ENCODE measurements around the gene TMEM238. TPM values are rescaled to one million over a fixed set of nuclear protein-coding genes. Genes with fewer than 3 reads are reported as not detected.
A peak's percentile ranks its signal among the peaks of the same experiment; 100 is the strongest.

Gene TMEM238
- total and polyA plus RNA-seq, 9 of the 15 experiments (the other 6 are each of a cell fraction or from before 2014, with no cell fraction given): 0.18 to 5.1 (median 1.3) TPM; not detected in 4

- TF ChIP-seq MGA (IDR thresholded peaks at IDR 0.05): peak; percentile 99
- TF ChIP-seq BRD9 (IDR thresholded peaks at IDR 0.05; ENCODE audit: low read depth, partially characterized antibody): no peak
- no peak for TF ChIP-seq IFI16 (CRISPR knock-in tag; IDR thresholded peaks at IDR 0.05)
- TF ChIP-seq ZSCAN32 (CRISPR knock-in tag; IDR thresholded peaks at IDR 0.05): no peak
- no peak for TF ChIP-seq MCM7 (IDR thresholded peaks at IDR 0.05)
- TF ChIP-seq THRA (IDR thresholded peaks at IDR 0.05): no peak
- peak; percentile 68 for TF ChIP-seq TEAD4 (IDR thresholded peaks at IDR 0.05; ENCODE audit: low read length)
- no peak for TF ChIP-seq TEAD4 (CRISPR knock-in tag; IDR thresholded peaks at IDR 0.05; ENCODE audit: borderline replicate concordance)
- TF ChIP-seq, protein P1, sequence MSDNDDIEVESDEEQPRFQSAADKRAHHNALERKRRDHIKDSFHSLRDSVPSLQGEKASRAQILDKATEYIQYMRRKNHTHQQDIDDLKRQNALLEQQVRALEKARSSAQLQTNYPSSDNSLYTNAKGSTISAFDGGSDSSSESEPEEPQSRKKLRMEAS (CRISPR knock-in tag; IDR thresholded peaks at IDR 0.05): peak; percentile 97
- peak; percentile 93 for TF ChIP-seq SP1 (CRISPR knock-in tag; IDR thresholded peaks at IDR 0.05)
Observed at GRCh38 chr19:55407800-55408532, 23.9 kb upstream of the TMEM238 start (continued).

Data from K562 (cell line).